Thymus (tissue), 11 donors: ENCODE data around the gene PXN. TPM values are rescaled to one million over a fixed set of nuclear protein-coding genes. Genes with fewer than 3 reads are reported as not detected.

ENCODE experiments used
- DNase-seq, 9 donors: peaks; one replicate each; pipeline ENCODE4 v3.0.0-alpha.2; 2013; ENCODE audit warnings: low spot score in 9 of 9, low read depth in 6 of 9, missing footprints in 1 of 9
- H3K27ac ChIP-seq, 2 donors: one replicate each; pipeline ENCODE4 v1.5.1; 2013; ENCODE audit warnings: control low read depth in 1 of 2, low read depth in 1 of 2, low read length in 1 of 2, mild to moderate bottlenecking in 1 of 2, moderate library complexity in 1 of 2
- H3K27me3 ChIP-seq, 2 donors: one replicate each; pipeline ENCODE4 v1.5.1; 2013; ENCODE audit warnings: low read length in 1 of 2; ENCODE audit not compliant: control insufficient read depth in 2 of 2, insufficient read depth in 1 of 2
- H3K36me3 ChIP-seq, 2 donors: one replicate each; pipeline ENCODE4 v1.5.1; 2013; ENCODE audit warnings: low read length in 1 of 2, mild to moderate bottlenecking in 1 of 2, moderate library complexity in 1 of 2; ENCODE audit not compliant: control insufficient read depth in 2 of 2, insufficient read depth in 2 of 2
- H3K4me1 ChIP-seq, 2 donors: one replicate each; pipeline ENCODE4 v1.5.1; 2013; ENCODE audit warnings: low read length in 2 of 2; ENCODE audit not compliant: control insufficient read depth in 2 of 2, insufficient read depth in 2 of 2
- H3K4me3 ChIP-seq, 2 donors: one replicate each; pipeline ENCODE4 v1.5.1; 2013; ENCODE audit warnings: low read length in 2 of 2, control low read depth in 1 of 2, mild to moderate bottlenecking in 1 of 2
- H3K9me3 ChIP-seq, 2 donors: one replicate each; pipeline ENCODE4 v1.5.1; 2013; ENCODE audit warnings: low read length in 1 of 2, mild to moderate bottlenecking in 1 of 2; ENCODE audit not compliant: control insufficient read depth in 2 of 2, insufficient read depth in 1 of 2
- WGBS: extraction: QIAGEN DNeasy Blood & Tissue Kit; methylation state at CpG from one replicate; pipeline ENCODE4 v1.1.7; 2013; 5-methylcytosine and 5-hydroxymethylcytosine counted together
- polyA plus RNA-seq: library from polyadenylated mRNA; stranded (reverse); fragments of 200-250 nt; gene quantifications from one replicate; pipeline ENCODE4 v1.2.3, GENCODE V29; 2013
- total RNA-seq: library from RNA; stranded (reverse); fragments of 120-200 nt; gene quantifications from one replicate; pipeline ENCODE4 v1.2.4, GENCODE V29; 2013
- donor health status: healthy.

PXN gene
- total and polyA plus RNA-seq, 2 donors, result 7.2 to 112 TPM

- 95% methylated on average over 7 of the region's 7 CpGs for WGBS
- H3K4me1 ChIP-seq, result peaks cover 4 to 18% of the 10 kb centered on the region in 2 donors
- DNase-seq, result no peak
- no peaks in the 10 kb centered on the region for H3K36me3 ChIP-seq
- no peak overlapping the region for H3K4me3 ChIP-seq
- H3K27ac ChIP-seq, result no peak overlapping the region
- H3K9me3 ChIP-seq, result no peaks in the 10 kb centered on the region
- peaks cover 0 to 3% of the 10 kb centered on the region in 2 donors for H3K27me3 ChIP-seq
Measured at GRCh38 chr12:120286768-120287490, 21.4 kb upstream of the PXN start.

GRCh38 chr12:120284381-120284780 lies 18.9 kb upstream of the PXN start:
- no peaks in the 10 kb centered on the region for H3K36me3 ChIP-seq
- peaks cover 0 to 2% of the 10 kb centered on the region in 2 donors for H3K4me1 ChIP-seq
- no peak overlapping the region for H3K4me3 ChIP-seq
- H3K27ac ChIP-seq, result no peak overlapping the region
- WGBS, result 96% methylated on average over 3 of the region's 3 CpGs
- H3K9me3 ChIP-seq, result no peaks in the 10 kb centered on the region
- no peak for DNase-seq
- no peaks in the 10 kb centered on the region for H3K27me3 ChIP-seq

- no peak overlapping the region for H3K27ac ChIP-seq
- peaks cover 0 to 5% of the 10 kb centered on the region in 2 donors for H3K9me3 ChIP-seq
- WGBS, result 94% methylated on average over 7 of the region's 7 CpGs
- H3K4me1 ChIP-seq, result peaks cover 0 to 2% of the 10 kb centered on the region in 2 donors
- H3K4me3 ChIP-seq, result no peak overlapping the region
- H3K27me3 ChIP-seq, result no peaks in the 10 kb centered on the region
- DNase-seq, result no peak
- no peaks in the 10 kb centered on the region for H3K36me3 ChIP-seq
Measured at GRCh38 chr12:120283318-120283717, 17.8 kb upstream of the PXN start.

GRCh38 chr12:120278137-120279069 lies 12.9 kb upstream of the PXN start:
- 98% methylated on average over 56 of the region's 57 CpGs for WGBS

GRCh38 chr12:120276734-120277133 lies 11.2 kb upstream of the PXN start:
- no peaks in the 10 kb centered on the region for H3K4me1 ChIP-seq
- H3K36me3 ChIP-seq, result no peaks in the 10 kb centered on the region
- H3K4me3 ChIP-seq, result no peak overlapping the region
- H3K9me3 ChIP-seq, result peaks cover 0 to 9% of the 10 kb centered on the region in 2 donors
- H3K27ac ChIP-seq, result no peak overlapping the region
- WGBS, result 97% methylated on average over 6 of the region's 6 CpGs
- no peak for DNase-seq
- no peaks in the 10 kb centered on the region for H3K27me3 ChIP-seq

More at GRCh38 chr12:120278137-120279069, 12.9 kb upstream of the PXN start:
- peaks cover 0 to 9% of the 10 kb centered on the region in 2 donors for H3K9me3 ChIP-seq
- H3K27ac ChIP-seq, result no peak overlapping the region
- no peaks in the 10 kb centered on the region for H3K27me3 ChIP-seq
- no peaks in the 10 kb centered on the region for H3K36me3 ChIP-seq
- no peak for DNase-seq
- no peaks in the 10 kb centered on the region for H3K4me1 ChIP-seq
- no peak overlapping the region for H3K4me3 ChIP-seq

- peaks cover 0 to 20% of the 10 kb centered on the region in 2 donors for H3K4me1 ChIP-seq
- WGBS, result 66% methylated on average over 4 of the region's 4 CpGs
- H3K9me3 ChIP-seq, result no peaks in the 10 kb centered on the region
- H3K27me3 ChIP-seq, result peaks cover 0 to 15% of the 10 kb centered on the region in 2 donors
- no peak overlapping the region for H3K27ac ChIP-seq
- H3K4me3 ChIP-seq, result no peak overlapping the region
- H3K36me3 ChIP-seq, result no peaks in the 10 kb centered on the region
- no peak for DNase-seq
Measured at GRCh38 chr12:120267736-120268135, 2.2 kb upstream of the PXN start.

GRCh38 chr12:120266180-120266870 lies 795 bp upstream of the PXN start:
- no peak overlapping the region for H3K4me3 ChIP-seq
- no peak for DNase-seq
- no peak overlapping the region for H3K27ac ChIP-seq
- H3K27me3 ChIP-seq, result peaks cover 0 to 15% of the 10 kb centered on the region in 2 donors
- no peaks in the 10 kb centered on the region for H3K36me3 ChIP-seq
- peaks cover 0 to 29% of the 10 kb centered on the region in 2 donors for H3K4me1 ChIP-seq
- H3K9me3 ChIP-seq, result no peaks in the 10 kb centered on the region
- WGBS, result 58% methylated on average over 8 of the region's 8 CpGs

- 6% methylated on average over 29 of the region's 29 CpGs for WGBS
- H3K27ac ChIP-seq, result peak overlapping the region; percentile 51 to 82
- no peak for DNase-seq
- peak overlapping the region; percentile 58 to 91 for H3K4me3 ChIP-seq
- peaks cover 0 to 15% of the 10 kb centered on the region in 2 donors for H3K27me3 ChIP-seq
- peaks cover 0 to 29% of the 10 kb centered on the region in 2 donors for H3K4me1 ChIP-seq
- H3K9me3 ChIP-seq, result no peaks in the 10 kb centered on the region
- no peaks in the 10 kb centered on the region for H3K36me3 ChIP-seq
Measured at GRCh38 chr12:120264904-120265472, 542 bp downstream of the PXN start.
